ENCODE results near the gene ARHGAP4. TPM values are rescaled to one million over a fixed set of nuclear protein-coding genes. Genes with fewer than 3 reads are reported as not detected.

Gene ARHGAP4
- total and polyA plus RNA-seq, 3 donors from 2014 or later: 25.6 to 41.3 (median 34.6) TPM

GRCh38 chrX:153964105-153964504, 38.0 kb upstream of the ARHGAP4 start:
- Histone ChIP-seq H3K4me3 (no peak overlapping the region), H3K27ac (no peak overlapping the region), H3K36me3 (ENCODE audit: low read depth, missing control alignments) (no peaks in the 10 kb centered on the region), H3K9me3 (no peaks in the 10 kb centered on the region), H3K27me3 (no peaks in the 10 kb centered on the region), H3K4me1 (peaks cover 19% of the 10 kb centered on the region)
- no peak for DNase-seq
- WGBS, 2 donors: 80 to 85% methylated on average over 2 to 13 of the region's 14 CpGs
- intact Hi-C loops (cut with DNase I; ENCODE audit: low total_unique reads): no loop called here
- TF ChIP-seq CTCF (IDR thresholded peaks at IDR 0.05): no peak
- no peak for TF ChIP-seq POLR2A (IDR thresholded peaks at IDR 0.05)

GRCh38 chrX:153963546-153963945, 37.5 kb upstream of the ARHGAP4 start:
- no peak overlapping the region for H3K27ac ChIP-seq
- intact Hi-C loops (cut with DNase I; ENCODE audit: low total_unique reads): no loop called here
- no peak for DNase-seq
- no peaks in the 10 kb centered on the region for H3K36me3 ChIP-seq (ENCODE audit: low read depth, missing control alignments)
- TF ChIP-seq CTCF (IDR thresholded peaks at IDR 0.05): no peak
- no peak for TF ChIP-seq POLR2A (IDR thresholded peaks at IDR 0.05)
- no peaks in the 10 kb centered on the region for H3K9me3 ChIP-seq
- WGBS, 2 donors: 33 to 80% methylated on average over 1 to 3 of the region's 12 CpGs
- peaks cover 15% of the 10 kb centered on the region for H3K4me1 ChIP-seq
- H3K4me3 ChIP-seq: no peak overlapping the region
- no peaks in the 10 kb centered on the region for H3K27me3 ChIP-seq

- intact Hi-C loops (cut with DNase I; ENCODE audit: low total_unique reads): no loop called here
- no peak for DNase-seq
- Histone ChIP-seq H3K36me3 (ENCODE audit: low read depth, missing control alignments) (no peaks in the 10 kb centered on the region), H3K27me3 (no peaks in the 10 kb centered on the region), H3K4me1 (peaks cover 7% of the 10 kb centered on the region), H3K27ac (no peak overlapping the region), H3K9me3 (no peaks in the 10 kb centered on the region), H3K4me3 (no peak overlapping the region)
- no peak for TF ChIP-seq CTCF (IDR thresholded peaks at IDR 0.05)
- no peak for TF ChIP-seq POLR2A (IDR thresholded peaks at IDR 0.05)
- 77 to 87% methylated on average over 2 to 11 of the region's 11 CpGs for WGBS, 2 donors
Observed at GRCh38 chrX:153961292-153961691, 35.2 kb upstream of the ARHGAP4 start.

- no peak overlapping the region for H3K27ac ChIP-seq
- TF ChIP-seq CTCF (IDR thresholded peaks at IDR 0.05): no peak
- TF ChIP-seq POLR2A (IDR thresholded peaks at IDR 0.05): no peak
- WGBS, 2 donors: 86 to 90% methylated on average over 10 to 22 of the region's 22 CpGs
- intact Hi-C loops (cut with DNase I; ENCODE audit: low total_unique reads): no loop called here
- no peaks in the 10 kb centered on the region for H3K27me3 ChIP-seq
- H3K4me1 ChIP-seq: peaks cover 7% of the 10 kb centered on the region
- H3K4me3 ChIP-seq: no peak overlapping the region
- no peaks in the 10 kb centered on the region for H3K9me3 ChIP-seq
- H3K36me3 ChIP-seq (ENCODE audit: low read depth, missing control alignments): no peaks in the 10 kb centered on the region
- no peak for DNase-seq
Observed at GRCh38 chrX:153960786-153961185, 34.7 kb upstream of the ARHGAP4 start.

- peaks cover 5% of the 10 kb centered on the region for H3K4me1 ChIP-seq
- WGBS, 2 donors: 89 to 91% methylated on average over 1 to 16 of the region's 16 CpGs
- intact Hi-C loops (cut with DNase I; ENCODE audit: low total_unique reads): no loop called here
- H3K4me3 ChIP-seq: no peak overlapping the region
- H3K27me3 ChIP-seq: no peaks in the 10 kb centered on the region
- no peaks in the 10 kb centered on the region for H3K9me3 ChIP-seq
- H3K27ac ChIP-seq: no peak overlapping the region
- no peak for DNase-seq
- no peak for TF ChIP-seq CTCF (IDR thresholded peaks at IDR 0.05)
- TF ChIP-seq POLR2A (IDR thresholded peaks at IDR 0.05): no peak
- no peaks in the 10 kb centered on the region for H3K36me3 ChIP-seq (ENCODE audit: low read depth, missing control alignments)
Observed at GRCh38 chrX:153960077-153960476, 34.0 kb upstream of the ARHGAP4 start.

Data from testis (tissue), 3 donors.